Caco-2 (cell line): ENCODE data around the gene AKAP8L. TPM values are rescaled to one million over a fixed set of nuclear protein-coding genes. Genes with fewer than 3 reads are reported as not detected.
"Not testable (repeated sequence)": the region's sequence is repeated elsewhere in the genome, so short reads cannot be mapped to it uniquely, and the experiment has no call there.

Source experiments
- BruUV-seq: library from RNA; stranded (reverse); fragments of 400-500 nt; replicated peaks from 2 replicates; lab custom pipeline; 2021; lab: Mats Ljungman, UMichigan
- CTCF ChIA-PET: fragments of 300-600 bp; sonication (Branson Sonifier 250); formaldehyde crosslinking; loops from one replicate; lab custom pipeline; 2022; ENCODE audit warnings: antibody characterized with exemption; lab: Charles Lee
- POLR2A ChIA-PET: fragments of 300-600 bp; sonication (Branson Sonifier 250); formaldehyde crosslinking; loops from one replicate; lab custom pipeline; 2022; ENCODE audit warnings: antibody characterized with exemption; lab: Charles Lee
- DNase-seq, 2 experiments: peaks; one replicate each; pipeline versions ENCODE4 v3.0.0 to v3.0.0-alpha.2; 2020 to 2022
- H3K27me3 ChIP-seq: replicated peaks from 2 replicates; pipeline ENCODE4 v1.6.0; 2011; ENCODE audit warnings: low read length; ENCODE audit not compliant: control insufficient read depth, insufficient read depth
- H3K36me3 ChIP-seq: 2 replicates; pipeline ENCODE4 v1.5.1; 2011; ENCODE audit warnings: low read length; ENCODE audit not compliant: control insufficient read depth, insufficient read depth
- H3K4me1 ChIP-seq: fragments of 250-450 bp; sonication (Bioruptor Pico); 2 replicates; pipeline ENCODE4 v1.5.1; 2020; ENCODE audit warnings: mild to moderate bottlenecking
- H3K4me3 ChIP-seq: 2 replicates; pipeline ENCODE4 v1.5.1; 2011; ENCODE audit warnings: low read depth, mild to moderate bottlenecking, control low read depth, low read length
- H3K9me3 ChIP-seq: fragments of 250-450 bp; sonication (Bioruptor Pico); 2 replicates; pipeline ENCODE4 v1.5.1; 2020; ENCODE audit warnings: mild to moderate bottlenecking, moderate library complexity
- H3K27ac Mint-ChIP-seq: one replicate; pipeline ENCODE4 v1.8.0; 2022; ENCODE audit warnings: mixed read lengths; ENCODE audit not compliant: unreplicated experiment
- H3K27me3 Mint-ChIP-seq: one replicate; pipeline ENCODE4 v1.8.0; 2022; ENCODE audit warnings: mixed read lengths; ENCODE audit not compliant: insufficient read depth, unreplicated experiment
- H3K36me3 Mint-ChIP-seq: one replicate; pipeline ENCODE4 v1.8.0; 2022; ENCODE audit warnings: mild to moderate bottlenecking, mixed read lengths; ENCODE audit not compliant: insufficient read depth, unreplicated experiment
- H3K4me1 Mint-ChIP-seq: one replicate; pipeline ENCODE4 v1.8.0; 2022; ENCODE audit warnings: low read depth, mixed read lengths; ENCODE audit not compliant: unreplicated experiment
- H3K4me3 Mint-ChIP-seq: one replicate; pipeline ENCODE4 v1.8.0; 2022; ENCODE audit warnings: mild to moderate bottlenecking, moderate library complexity, mixed read lengths; ENCODE audit not compliant: unreplicated experiment
- H3K9me3 Mint-ChIP-seq: one replicate; pipeline ENCODE4 v1.8.0; 2022; ENCODE audit warnings: mixed read lengths; ENCODE audit not compliant: unreplicated experiment
- CTCF ChIP-seq, 2 experiments: fragments of 200-600 bp in 1 of 2; IDR thresholded peaks; 1 replicate in 1 of 2; 2 replicates in 1 of 2; pipeline versions ENCODE4 v1.5.1 to v1.8.0; 2011 to 2022; ENCODE audit warnings: antibody characterized with exemption in 1 of 2, control low read depth in 1 of 2, inconsistent platforms in 1 of 2, low read depth in 1 of 2, low read length in 1 of 2, mild to moderate bottlenecking in 1 of 2, moderate library complexity in 1 of 2; ENCODE audit not compliant: insufficient read depth in 1 of 2, severe bottlenecking in 1 of 2, unreplicated experiment in 1 of 2
- intact Hi-C: fragments of 100-400 bp; cut with micrococcal nuclease; formaldehyde crosslinking; loops from one replicate; pipeline ENCODE4 v1.10.0; 2022; ENCODE audit not compliant: unreplicated experiment
- total RNA-seq: library from RNA; stranded (reverse); gene quantifications from 2 replicates; pipeline ENCODE4 v1.2.3, GENCODE V29; 2022

AKAP8L gene
- total RNA-seq, 1 experiment from 2014 or later: 112 TPM

GRCh38 chr19:15417699-15418098 is 1.1 kb downstream of the AKAP8L start:
- H3K27me3 Mint-ChIP-seq: no peaks in the 10 kb centered on the region
- H3K36me3 ChIP-seq: no peaks in the 10 kb centered on the region
- peak overlapping the region; percentile 96 for H3K4me3 Mint-ChIP-seq
- peak overlapping the region; percentile 98 for H3K27ac Mint-ChIP-seq
- H3K27me3 ChIP-seq: no peaks in the 10 kb centered on the region
- no peak for DNase-seq
- H3K36me3 Mint-ChIP-seq: peaks cover 62% of the 10 kb centered on the region
- H3K4me1 Mint-ChIP-seq: peaks cover 6% of the 10 kb centered on the region
- TF ChIP-seq CTCF (IDR thresholded peaks at IDR 0.05; ENCODE audit: insufficient read depth in 1 of 2, low read depth in 1 of 2, low read length in 1 of 2, severe bottlenecking in 1 of 2, unreplicated experiment in 1 of 2): no peak
- peaks cover 12% of the 10 kb centered on the region; the same call in 1 of the 2 replicates for H3K4me1 ChIP-seq
- peak overlapping the region; percentile 89 for H3K4me3 ChIP-seq
- intact Hi-C loops: loop anchor here (5.0 kb wide), 1 partner anchor 40 kb away; the partner anchor contains the start of gene AKAP8
- H3K9me3 ChIP-seq: no peaks in the 10 kb centered on the region
- BruUV-seq: TSS peak; percentile 43
- H3K9me3 Mint-ChIP-seq: no peaks in the 10 kb centered on the region
- ChIA-PET CTCF (interaction anchor here (3.3 kb wide), 1 partner anchor 138 kb away, joined by 61 read pairs; no protein-coding TSS in a partner anchor), POLR2A (interaction anchor here (3.5 kb wide), 1 partner anchor 39 kb away, joined by 40 read pairs; the partner anchor contains the start of gene AKAP8)

GRCh38 chr19:15412832-15413231 is 6.0 kb downstream of the AKAP8L start:
- Histone ChIP-seq H3K4me1 (peaks cover 12% of the 10 kb centered on the region; the same call in 1 of the 2 replicates), H3K9me3 (no peaks in the 10 kb centered on the region), H3K27me3 (no peaks in the 10 kb centered on the region), H3K4me3 (no peak overlapping the region), H3K36me3 (no peaks in the 10 kb centered on the region)
- ChIA-PET POLR2A (no interaction called here), CTCF (no interaction called here)
- Mint-ChIP-seq H3K4me3 (no peak overlapping the region), H3K9me3 (no peaks in the 10 kb centered on the region), H3K4me1 (peaks cover under 1% of the 10 kb centered on the region), H3K27ac (no peak overlapping the region), H3K27me3 (no peaks in the 10 kb centered on the region), H3K36me3 (peaks cover 58% of the 10 kb centered on the region)
- TF ChIP-seq CTCF (IDR thresholded peaks at IDR 0.05; ENCODE audit: insufficient read depth in 1 of 2, low read depth in 1 of 2, low read length in 1 of 2, severe bottlenecking in 1 of 2, unreplicated experiment in 1 of 2): no peak
- intact Hi-C loops: no loop called here
- DNase-seq: no peak
- no TSS peak for BruUV-seq

- H3K27me3 ChIP-seq, intact Hi-C loops, H3K27ac Mint-ChIP-seq, H3K4me1 ChIP-seq, DNase-seq, H3K4me3 ChIP-seq, H3K9me3 Mint-ChIP-seq, H3K27me3 Mint-ChIP-seq, H3K9me3 ChIP-seq, BruUV-seq, POLR2A ChIA-PET, H3K36me3 ChIP-seq, H3K4me1 Mint-ChIP-seq, H3K4me3 Mint-ChIP-seq: not testable (repeated sequence)
- H3K36me3 Mint-ChIP-seq: peaks cover 52% of the 10 kb centered on the region
- CTCF ChIA-PET: interaction anchor here (0.6 to 0.7 kb wide), 2 partner anchors 34 to 144 kb away, joined by 3 to 4 read pairs; no protein-coding TSS in a partner anchor
Measured at GRCh38 chr19:15411351-15411750, 7.4 kb downstream of the AKAP8L start.
